Tibial nerve (tissue), 3 donors: ENCODE data around the gene SMC1B.

Experiments
- CTCF ChIP-seq, 5 experiments: fragments of 200-600 bp in 3 of 5; fragments of 450-650 bp in 2 of 5; sonication (generic) in 3 of 5; IDR thresholded peaks; one replicate each; pipeline ENCODE4 v1.5.1; 2016 to 2019; ENCODE audit warnings: antibody characterized with exemption in 5 of 5, mild to moderate bottlenecking in 3 of 5, moderate library complexity in 2 of 5
- POLR2A ChIP-seq, 2 donors: fragments of 450-650 bp; IDR thresholded peaks; one replicate each; pipeline ENCODE4 v1.6.1; 2017; ENCODE audit warnings: antibody characterized with exemption in 2 of 2, mild to moderate bottlenecking in 2 of 2, moderate library complexity in 2 of 2

GRCh38 chr22:45336971-45337431, 76.4 kb downstream of the SMC1B start:
- TF ChIP-seq CTCF (IDR thresholded peaks at IDR 0.05) = no peak
- TF ChIP-seq POLR2A (IDR thresholded peaks at IDR 0.05) = no peak
